Activated T-cell treated with anti-CD3 and anti-CD28 coated beads, Interleukin-2, amount 50 U/mL, for 24 hours (primary cell): ENCODE data around the gene TMEM63B.
"Not testable (repeated sequence)": the region's sequence is repeated elsewhere in the genome, so short reads cannot be mapped to it uniquely, and the experiment has no call there.

Experiments
- DNase-seq: peaks from one replicate; pipeline ENCODE4 v3.0.0-alpha.2; 2020
- H3K27ac Mint-ChIP-seq: 2 replicates; pipeline ENCODE4 v1.8.0; 2020; ENCODE audit warnings: mild to moderate bottlenecking, mixed read lengths
- H3K27me3 Mint-ChIP-seq: 2 replicates; pipeline ENCODE4 v1.8.0; 2020; ENCODE audit warnings: mixed read lengths
- H3K36me3 Mint-ChIP-seq: 2 replicates; pipeline ENCODE4 v1.8.0; 2020; ENCODE audit warnings: low read depth, mixed read lengths
- H3K4me1 Mint-ChIP-seq: 2 replicates; pipeline ENCODE4 v1.8.0; 2020; ENCODE audit warnings: low read depth, mixed read lengths
- H3K4me3 Mint-ChIP-seq: 2 replicates; pipeline ENCODE4 v1.8.0; 2020; ENCODE audit warnings: mild to moderate bottlenecking, moderate library complexity, mixed read lengths
- H3K9me3 Mint-ChIP-seq: 2 replicates; pipeline ENCODE4 v1.8.0; 2020; ENCODE audit warnings: mixed read lengths

TMEM63B gene

DNA sequence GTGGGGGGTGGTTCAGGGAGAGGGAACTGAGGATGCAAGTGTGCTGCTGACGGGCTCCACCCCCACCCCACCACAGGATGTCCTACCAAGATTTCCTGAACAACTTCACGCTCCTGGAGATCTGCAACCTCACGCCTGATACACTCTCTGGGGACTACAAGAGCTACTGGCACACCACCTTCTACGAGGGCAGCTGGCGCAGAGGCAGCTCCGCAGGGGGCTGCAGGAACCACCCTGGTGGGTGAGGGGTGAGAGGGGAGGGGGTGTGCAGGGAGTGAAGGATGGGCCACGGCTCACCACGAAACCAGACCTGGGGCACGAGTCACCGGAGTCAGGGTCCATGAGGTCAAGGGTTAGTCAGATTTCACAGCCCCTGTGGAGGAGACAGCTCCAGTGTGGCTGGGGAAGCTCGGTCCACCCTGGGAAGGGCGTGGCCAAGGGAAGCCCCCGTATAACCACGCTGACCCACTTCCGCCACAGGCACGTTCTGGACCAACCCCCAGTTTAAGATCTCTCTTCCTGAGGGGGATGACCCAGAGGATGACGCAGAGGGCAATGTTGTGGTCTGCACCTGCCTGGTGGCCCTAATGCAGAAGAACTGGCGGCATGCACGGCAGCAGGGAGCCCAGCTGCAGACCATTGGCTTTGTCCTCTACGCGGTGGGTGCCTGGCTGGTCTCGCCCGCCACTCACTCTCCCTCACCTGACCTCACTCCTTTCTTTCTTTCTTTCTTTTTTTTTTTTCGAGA, 49.6 kb downstream of the TMEM63B start:
- H3K36me3 Mint-ChIP-seq = no peaks in the 10 kb centered on the region
- H3K27ac Mint-ChIP-seq = peak overlapping the region; percentile 2
- peaks cover 20% of the 10 kb centered on the region for H3K4me1 Mint-ChIP-seq
- no peaks in the 10 kb centered on the region for H3K9me3 Mint-ChIP-seq
- DNase-seq = no peak
- H3K27me3 Mint-ChIP-seq = peaks cover 9% of the 10 kb centered on the region
- peak overlapping the region; percentile 2 for H3K4me3 Mint-ChIP-seq

- no peaks in the 10 kb centered on the region for H3K9me3 Mint-ChIP-seq
- peaks cover 9% of the 10 kb centered on the region for H3K27me3 Mint-ChIP-seq
- no peaks in the 10 kb centered on the region for H3K36me3 Mint-ChIP-seq
- H3K27ac Mint-ChIP-seq = no peak overlapping the region
- H3K4me1 Mint-ChIP-seq = peaks cover 13% of the 10 kb centered on the region
- no peak for DNase-seq
- H3K4me3 Mint-ChIP-seq = no peak overlapping the region
Measured at GRCh38 chr6:44177691-44178423, 50.5 kb downstream of the TMEM63B start.

GRCh38 chr6:44178424-44179071, 51.2 kb downstream of the TMEM63B start:
- Mint-ChIP-seq H3K4me1 (peaks cover 13% of the 10 kb centered on the region), H3K36me3 (no peaks in the 10 kb centered on the region), H3K4me3 (no peak overlapping the region), H3K27me3 (peaks cover 9% of the 10 kb centered on the region), H3K27ac (no peak overlapping the region), H3K9me3 (no peaks in the 10 kb centered on the region)
- no peak for DNase-seq

GRCh38 chr6:44179072-44179536, 51.8 kb downstream of the TMEM63B start:
- DNase-seq = no peak
- no peak overlapping the region for H3K4me3 Mint-ChIP-seq
- H3K36me3 Mint-ChIP-seq = no peaks in the 10 kb centered on the region
- no peak overlapping the region for H3K27ac Mint-ChIP-seq
- no peaks in the 10 kb centered on the region for H3K9me3 Mint-ChIP-seq
- H3K4me1 Mint-ChIP-seq = peaks cover 13% of the 10 kb centered on the region
- peaks cover 9% of the 10 kb centered on the region for H3K27me3 Mint-ChIP-seq

- Mint-ChIP-seq H3K4me3 (no peak overlapping the region), H3K4me1 (peaks cover 13% of the 10 kb centered on the region), H3K36me3 (no peaks in the 10 kb centered on the region), H3K9me3 (no peaks in the 10 kb centered on the region), H3K27me3 (peaks cover 9% of the 10 kb centered on the region), H3K27ac (no peak overlapping the region)
- no peak for DNase-seq
Measured at GRCh38 chr6:44179648-44180047, 52.3 kb downstream of the TMEM63B start.

DNA sequence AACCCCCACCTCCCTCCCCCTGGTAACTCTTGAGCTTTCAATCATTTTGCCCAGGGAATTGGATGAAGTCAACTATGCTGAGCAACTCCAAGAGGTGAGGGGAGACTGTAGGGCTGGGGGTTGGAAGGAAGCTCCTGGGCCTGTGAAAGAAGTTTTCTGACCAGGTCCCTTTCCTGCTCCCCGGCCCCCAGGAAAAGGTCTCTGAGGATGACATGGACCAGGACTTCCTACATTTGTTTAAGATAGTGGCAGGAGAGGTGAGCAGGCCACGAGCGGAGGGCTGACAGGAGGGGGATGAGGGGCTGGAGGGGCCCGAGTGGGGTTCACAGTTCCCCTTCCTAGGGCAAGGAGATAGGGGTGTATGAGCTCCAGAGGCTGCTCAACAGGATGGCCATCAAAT, 53.1 kb downstream of the TMEM63B start:
- Mint-ChIP-seq H3K27me3 (peaks cover 9% of the 10 kb centered on the region), H3K9me3 (no peaks in the 10 kb centered on the region), H3K4me3 (no peak overlapping the region), H3K27ac (no peak overlapping the region), H3K36me3 (no peaks in the 10 kb centered on the region), H3K4me1 (peaks cover 15% of the 10 kb centered on the region)
- DNase-seq = no peak

- no peak overlapping the region for H3K4me3 Mint-ChIP-seq
- H3K27ac Mint-ChIP-seq = no peak overlapping the region
- H3K9me3 Mint-ChIP-seq = no peaks in the 10 kb centered on the region
- peaks cover 11% of the 10 kb centered on the region for H3K27me3 Mint-ChIP-seq
- no peaks in the 10 kb centered on the region for H3K36me3 Mint-ChIP-seq
- DNase-seq = no peak
- H3K4me1 Mint-ChIP-seq = peaks cover 18% of the 10 kb centered on the region
Measured at GRCh38 chr6:44180886-44181285, 53.5 kb downstream of the TMEM63B start.

DNA sequence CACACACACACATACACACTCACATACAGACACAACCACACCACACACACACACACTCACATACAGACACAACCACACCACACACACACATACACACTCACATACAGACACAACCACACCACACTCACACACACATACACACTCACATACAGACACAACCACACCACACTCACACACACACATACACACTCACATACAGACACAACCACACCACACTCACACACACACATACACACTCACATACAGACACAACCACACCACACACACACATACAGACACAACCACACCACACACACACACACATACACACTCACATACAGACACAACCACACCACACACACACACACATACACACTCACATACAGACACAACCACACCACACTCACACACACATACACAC, 54.4 kb downstream of the TMEM63B start:
- H3K4me1 Mint-ChIP-seq = peaks cover 16% of the 10 kb centered on the region
- H3K9me3 Mint-ChIP-seq, H3K4me3 Mint-ChIP-seq, DNase-seq, H3K36me3 Mint-ChIP-seq, H3K27me3 Mint-ChIP-seq, H3K27ac Mint-ChIP-seq: not testable (repeated sequence)

DNA sequence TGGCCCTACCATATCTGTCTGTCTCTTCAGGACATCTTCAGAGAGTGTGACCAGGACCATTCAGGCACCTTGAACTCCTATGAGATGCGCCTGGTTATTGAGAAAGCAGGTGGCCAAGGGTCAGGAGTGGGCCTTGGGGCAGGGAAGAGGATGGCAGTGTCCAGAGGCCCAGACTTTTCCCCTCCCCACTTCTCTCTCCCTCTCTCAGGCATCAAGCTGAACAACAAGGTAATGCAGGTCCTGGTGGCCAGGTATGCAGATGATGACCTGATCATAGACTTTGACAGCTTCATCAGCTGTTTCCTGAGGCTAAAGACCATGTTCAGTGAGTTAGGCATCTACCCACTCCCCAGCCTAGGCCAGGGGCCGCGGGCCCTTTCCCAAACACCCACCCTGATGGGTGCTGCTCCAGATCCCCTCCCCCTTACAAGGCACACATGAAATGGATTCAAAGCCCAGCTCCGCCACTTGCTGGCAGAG, 55.6 kb downstream of the TMEM63B start:
- Mint-ChIP-seq H3K27me3 (peaks cover 7% of the 10 kb centered on the region), H3K9me3 (no peaks in the 10 kb centered on the region), H3K36me3 (no peaks in the 10 kb centered on the region)

DNA sequence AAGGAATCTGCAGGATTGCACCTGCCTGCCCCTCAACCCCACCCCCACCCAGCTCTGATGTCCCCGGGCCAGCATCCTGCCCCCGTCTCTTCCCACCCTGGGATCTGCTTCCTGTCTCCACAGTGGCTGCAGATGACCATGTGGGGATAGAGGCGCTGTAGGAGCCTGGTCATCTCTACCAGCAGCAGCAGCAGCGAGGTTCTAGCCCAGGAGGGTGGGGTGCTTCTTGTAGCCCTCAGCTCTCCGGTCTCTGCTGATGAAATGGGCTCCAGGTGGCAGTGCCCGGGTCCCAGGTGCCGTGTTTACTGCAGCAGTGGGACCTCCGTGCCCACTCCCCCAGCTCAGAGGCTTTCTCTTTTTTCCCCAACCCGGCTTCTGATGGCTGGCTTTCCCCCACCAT, 56.4 kb downstream of the TMEM63B start:
- Mint-ChIP-seq H3K36me3 (no peaks in the 10 kb centered on the region), H3K9me3 (no peaks in the 10 kb centered on the region), H3K4me1 (peaks cover 10% of the 10 kb centered on the region), H3K27me3 (peaks cover 7% of the 10 kb centered on the region), H3K27ac (no peak overlapping the region), H3K4me3 (no peak overlapping the region)
- DNase-seq = no peak

More for the DNA sequence above, 55.6 kb downstream of the TMEM63B start:
- H3K4me3 Mint-ChIP-seq = no peak overlapping the region
- DNase-seq = no peak
- H3K27ac Mint-ChIP-seq = no peak overlapping the region
- H3K4me1 Mint-ChIP-seq = peaks cover 10% of the 10 kb centered on the region

DNA sequence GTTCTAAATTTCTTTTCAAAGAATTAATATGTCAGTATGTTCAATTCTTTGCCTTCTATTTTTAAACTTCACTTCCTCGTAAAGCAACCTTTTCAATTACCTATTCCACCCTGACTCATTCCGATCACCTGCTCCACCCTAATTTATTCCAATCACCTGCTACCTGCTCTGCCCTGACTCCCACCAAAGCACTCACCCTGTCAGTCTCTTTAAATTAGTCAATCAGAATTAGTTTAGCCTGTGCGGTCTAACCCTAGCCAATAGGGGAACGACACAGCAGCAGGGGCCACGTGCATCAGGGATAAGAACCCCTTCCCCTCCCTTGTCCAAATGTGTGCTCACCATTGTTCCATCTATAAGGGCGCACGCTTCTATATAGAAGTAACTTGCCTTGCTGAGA, 58.0 kb downstream of the TMEM63B start:
- H3K27me3 Mint-ChIP-seq, H3K36me3 Mint-ChIP-seq, H3K4me3 Mint-ChIP-seq, DNase-seq, H3K9me3 Mint-ChIP-seq, H3K27ac Mint-ChIP-seq: not testable (repeated sequence)
- H3K4me1 Mint-ChIP-seq = peaks cover 17% of the 10 kb centered on the region

GRCh38 chr6:44185953-44186634, 58.7 kb downstream of the TMEM63B start:
- no peaks in the 10 kb centered on the region for H3K9me3 Mint-ChIP-seq
- no peak overlapping the region for H3K4me3 Mint-ChIP-seq
- H3K27me3 Mint-ChIP-seq = peaks cover 7% of the 10 kb centered on the region
- H3K4me1 Mint-ChIP-seq = peaks cover 18% of the 10 kb centered on the region
- peak overlapping the region; percentile 10 for H3K27ac Mint-ChIP-seq
- H3K36me3 Mint-ChIP-seq = no peaks in the 10 kb centered on the region
- DNase-seq = peak; percentile 38

DNA sequence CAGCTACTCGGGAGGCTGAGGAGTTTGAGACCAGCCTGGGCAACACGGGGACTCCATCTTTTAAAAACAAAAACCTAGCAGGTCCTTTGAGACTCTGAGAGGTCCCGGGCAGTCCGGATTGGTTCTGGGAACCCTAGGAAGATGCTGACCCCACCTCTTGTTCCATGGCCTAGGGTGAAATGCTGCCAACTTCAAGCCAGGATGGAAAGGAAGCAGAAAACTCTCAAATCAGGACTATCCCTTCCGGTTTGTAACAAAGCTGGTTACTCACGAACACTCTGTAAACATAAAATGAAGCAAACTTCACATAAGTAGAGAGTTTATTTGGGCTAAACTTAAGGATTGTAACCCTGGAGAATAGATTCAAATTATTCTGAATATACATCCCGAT, 59.3 kb downstream of the TMEM63B start:
- DNase-seq = no peak
- H3K4me1 Mint-ChIP-seq = peaks cover 18% of the 10 kb centered on the region
- H3K27ac Mint-ChIP-seq = no peak overlapping the region
- H3K27me3 Mint-ChIP-seq = peaks cover 7% of the 10 kb centered on the region
- no peaks in the 10 kb centered on the region for H3K9me3 Mint-ChIP-seq
- H3K36me3 Mint-ChIP-seq = no peaks in the 10 kb centered on the region
- no peak overlapping the region for H3K4me3 Mint-ChIP-seq

DNA sequence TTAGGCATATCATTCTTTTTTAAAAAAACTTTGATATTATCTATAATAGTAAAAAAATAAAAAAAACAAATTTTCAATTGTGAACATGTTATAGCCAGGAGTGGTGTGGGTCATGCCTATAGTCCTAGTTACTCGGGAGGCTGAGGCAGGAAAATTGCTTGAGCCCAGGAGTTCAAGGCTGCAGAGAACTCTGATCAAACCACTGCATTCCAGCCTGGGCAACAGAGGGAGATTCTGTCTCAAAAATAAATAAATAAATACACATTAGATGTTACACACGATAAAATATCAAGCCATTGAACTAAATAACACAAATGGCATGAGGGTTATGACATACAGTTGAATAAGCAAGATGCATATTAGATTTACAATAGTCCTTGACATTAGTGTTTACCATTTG, 61.5 kb downstream of the TMEM63B start:
- no peak overlapping the region for H3K4me3 Mint-ChIP-seq
- peaks cover 18% of the 10 kb centered on the region for H3K4me1 Mint-ChIP-seq
- no peak for DNase-seq
- H3K27ac Mint-ChIP-seq = no peak overlapping the region
- no peaks in the 10 kb centered on the region for H3K36me3 Mint-ChIP-seq
- no peaks in the 10 kb centered on the region for H3K9me3 Mint-ChIP-seq
- H3K27me3 Mint-ChIP-seq = peaks cover 19% of the 10 kb centered on the region
